Panc1 (cell line): Measurements from ENCODE around the gene CACNA1B. TPM values are rescaled to one million over a fixed set of nuclear protein-coding genes. Genes with fewer than 3 reads are reported as not detected.

Experiments
- ATAC-seq: fragments of 200-7000 bp; cut with Tn5 transposase; 2 replicates; pipeline ENCODE4 v1.9.1; 2020; ENCODE audit warnings: mild to moderate bottlenecking, moderate library complexity
- BruUV-seq: library from RNA; stranded (reverse); fragments of 400-500 nt; replicated peaks from 2 replicates; lab custom pipeline; 2021; lab: Mats Ljungman, UMichigan
- CTCF ChIA-PET: fragments of 300-600 bp; sonication (Branson Sonifier 250); formaldehyde crosslinking; loops from one replicate; lab custom pipeline; 2022; ENCODE audit warnings: antibody characterized with exemption; lab: Charles Lee
- POLR2A ChIA-PET: fragments of 300-600 bp; sonication (Branson Sonifier 250); formaldehyde crosslinking; loops from one replicate; lab custom pipeline; 2022; ENCODE audit warnings: antibody characterized with exemption; lab: Charles Lee
- DNase-seq: peaks from one replicate; pipeline ENCODE4 v3.0.0-alpha.2; 2010; ENCODE audit warnings: low read depth, low spot score
- H3K27ac ChIP-seq: 2 replicates; pipeline ENCODE4 v1.5.1; 2011; ENCODE audit warnings: mild to moderate bottlenecking, low read length, inconsistent platforms
- H3K27me3 ChIP-seq: fragments of 200-500 bp; sonication (Bioruptor generic); 2 replicates; pipeline ENCODE4 v1.6.0; 2014; ENCODE audit warnings: low read length, inconsistent platforms; ENCODE audit not compliant: control insufficient read depth, insufficient read depth
- H3K36me3 ChIP-seq: fragments of 200-500 bp; sonication (Bioruptor generic); 2 replicates; pipeline ENCODE4 v1.5.1; 2014; ENCODE audit warnings: inconsistent platforms, mild to moderate bottlenecking, low read length, moderate library complexity; ENCODE audit not compliant: control insufficient read depth, insufficient read depth
- H3K4me1 ChIP-seq: 2 replicates; pipeline ENCODE4 v1.5.1; 2011; ENCODE audit warnings: inconsistent platforms, mild to moderate bottlenecking, low read length, moderate library complexity; ENCODE audit not compliant: control insufficient read depth, insufficient read depth
- H3K4me3 ChIP-seq, 2 experiments: 2 replicates each; pipeline ENCODE4 v1.5.1; 2011 to 2012; ENCODE audit warnings: low read depth in 2 of 2, low read length in 2 of 2, mild to moderate bottlenecking in 2 of 2, inconsistent platforms in 1 of 2, moderate library complexity in 1 of 2
- H3K9me3 ChIP-seq: fragments of 200-500 bp; sonication (Bioruptor generic); 2 replicates; pipeline ENCODE4 v1.5.1; 2014; ENCODE audit warnings: low read depth, mild to moderate bottlenecking, inconsistent platforms, low read length, moderate library complexity; ENCODE audit not compliant: control insufficient read depth, insufficient read depth
- CTCF ChIP-seq: fragments of 450-650 bp; IDR thresholded peaks from 2 replicates; pipeline ENCODE4 v1.5.1; 2017; ENCODE audit warnings: mild to moderate bottlenecking
- POLR2AphosphoS5 ChIP-seq: IDR thresholded peaks from 2 replicates; pipeline ENCODE4 v1.6.1; 2012; ENCODE audit warnings: mild to moderate bottlenecking, low read depth, low read length, moderate library complexity
- REST ChIP-seq, 2 experiments: IDR thresholded peaks; 2 replicates each; pipeline ENCODE4 v1.6.1; 2011 to 2012; ENCODE audit warnings: low read depth in 2 of 2, control low read depth in 1 of 2, low read length in 1 of 2, mild to moderate bottlenecking in 1 of 2, moderate library complexity in 1 of 2; ENCODE audit not compliant: insufficient read depth in 1 of 2
- SIN3A ChIP-seq: IDR thresholded peaks from 2 replicates; pipeline ENCODE4 v1.6.1; 2012; ENCODE audit warnings: low read depth, mild to moderate bottlenecking, low read length, moderate library complexity, borderline replicate concordance; ENCODE audit not compliant: insufficient read depth
- TCF7L2 ChIP-seq: IDR thresholded peaks from 2 replicates; pipeline ENCODE4 v1.6.1; 2011; ENCODE audit warnings: mild to moderate bottlenecking, low read depth, low read length, inconsistent platforms
- in situ Hi-C: cut with HindIII; loops from 2 replicates; pipeline ENCODE4 v1.10.0; 2016; ENCODE audit warnings: low sequenced_read_pairs, low pct_unique_long_range_greater_than_20kb
- intact Hi-C: fragments of 100-400 bp; cut with micrococcal nuclease; formaldehyde crosslinking; loops from one replicate; pipeline ENCODE4 v1.10.0; 2022; ENCODE audit not compliant: unreplicated experiment
- total RNA-seq: library from RNA; stranded (reverse); gene quantifications from one replicate; pipeline ENCODE4 v1.2.1, GENCODE V29; 2021; ENCODE audit not compliant: unreplicated experiment

CACNA1B gene
- total RNA-seq, 1 experiment from 2014 or later = 0.49 TPM

- intact Hi-C loops (no loop called here), in situ Hi-C loops (no loop called here)
- no peak for ATAC-seq
- ChIA-PET POLR2A (no interaction called here), CTCF (no interaction called here)
- no peak for DNase-seq
- no peaks in the 10 kb centered on the region for H3K9me3 ChIP-seq
- TF ChIP-seq REST (IDR thresholded peaks at IDR 0.05; ENCODE audit: insufficient read depth in 1 of 2, low read depth in 2 of 2, low read length in 1 of 2) (no peak), TCF7L2 (no peak), SIN3A (no peak), CTCF (no peak), POLR2AphosphoS5 (no peak)
- no peaks in the 10 kb centered on the region for H3K36me3 ChIP-seq
- no peaks in the 10 kb centered on the region for H3K4me1 ChIP-seq
- H3K4me3 ChIP-seq = no peak overlapping the region
- BruUV-seq = no TSS peak
- H3K27me3 ChIP-seq = no peaks in the 10 kb centered on the region
- H3K27ac ChIP-seq = no peak overlapping the region
Measured at GRCh38 chr9:138042146-138042545, 164.6 kb downstream of the CACNA1B start.

GRCh38 chr9:138042640-138043039, 165.1 kb downstream of the CACNA1B start:
- Histone ChIP-seq H3K36me3 (no peaks in the 10 kb centered on the region), H3K4me3 (no peak overlapping the region), H3K27me3 (no peaks in the 10 kb centered on the region), H3K9me3 (no peaks in the 10 kb centered on the region), H3K27ac (no peak overlapping the region), H3K4me1 (no peaks in the 10 kb centered on the region)
- ChIA-PET CTCF (no interaction called here), POLR2A (no interaction called here)
- TF ChIP-seq POLR2AphosphoS5 = no peak
- TF ChIP-seq TCF7L2 = no peak
- TF ChIP-seq SIN3A = no peak
- no peak for TF ChIP-seq CTCF
- TF ChIP-seq REST (IDR thresholded peaks at IDR 0.05; ENCODE audit: insufficient read depth in 1 of 2, low read depth in 2 of 2, low read length in 1 of 2) = no peak
- DNase-seq (no peak), ATAC-seq (no peak)
- in situ Hi-C loops (no loop called here), intact Hi-C loops (no loop called here)
- no TSS peak for BruUV-seq
